H1 (cell line): ENCODE data around the gene GCAT. TPM values are rescaled to one million over a fixed set of nuclear protein-coding genes. Genes with fewer than 3 reads are reported as not detected.

Experiments
- CTCF ChIA-PET: fragments of 300-600 bp; sonication (Branson Sonifier 250); formaldehyde crosslinking; loops from one replicate; lab custom pipeline; 2021; ENCODE audit not compliant: partially characterized antibody; lab: Charles Lee
- POLR2A ChIA-PET: fragments of 300-600 bp; sonication (Branson Sonifier 250); formaldehyde crosslinking; loops from one replicate; lab custom pipeline; 2021; ENCODE audit warnings: inconsistent platforms; ENCODE audit not compliant: partially characterized antibody; lab: Charles Lee
- DNase-seq, 2 experiments: peaks; one replicate each; pipeline versions ENCODE4 v3.0.0 to v3.0.0-alpha.2; 2010 to 2022; ENCODE audit warnings: low spot score in 2 of 2, low read depth in 1 of 2, mixed read lengths in 1 of 2
- FAIRE-seq: peaks from 2 replicates; lab custom pipeline; 2011; peaks lifted over from hg19 to GRCh38; lab: Jason Lieb, UNC
- H2AFZ ChIP-seq: 2 replicates; pipeline ENCODE4 v1.8.1; 2012; ENCODE audit warnings: low read length, inconsistent platforms
- H2AK5ac ChIP-seq: 2 replicates; pipeline ENCODE4 v1.6.1; 2013; ENCODE audit warnings: low read depth, low read length
- H2BK120ac ChIP-seq: replicated peaks from 2 replicates; pipeline ENCODE3; 2013; ENCODE audit warnings: low read depth, low read length, inconsistent platforms
- H2BK12ac ChIP-seq: 2 replicates; pipeline ENCODE4 v1.6.1; 2013; ENCODE audit warnings: low read depth, low read length
- H2BK15ac ChIP-seq: 2 replicates; pipeline ENCODE4 v1.6.1; 2013; ENCODE audit warnings: low read length
- H2BK20ac ChIP-seq: 2 replicates; pipeline ENCODE4 v1.6.1; 2013; ENCODE audit warnings: low read length
- H2BK5ac ChIP-seq: 2 replicates; pipeline ENCODE4 v1.6.1; 2013; ENCODE audit warnings: low read depth, low read length
- H3K14ac ChIP-seq: 2 replicates; pipeline ENCODE4 v1.6.1; 2013; ENCODE audit warnings: inconsistent platforms; ENCODE audit not compliant: insufficient read length
- H3K18ac ChIP-seq: 2 replicates; pipeline ENCODE4 v1.6.1; 2013; ENCODE audit warnings: low read length; ENCODE audit errors: extremely low read depth
- H3K23ac ChIP-seq: 2 replicates; pipeline ENCODE4 v1.6.1; 2013; ENCODE audit warnings: inconsistent platforms; ENCODE audit not compliant: insufficient read length
- H3K23me2 ChIP-seq: 2 replicates; pipeline ENCODE4 v1.6.1; 2013; ENCODE audit warnings: low read depth, low read length
- H3K27ac ChIP-seq: 2 replicates; pipeline ENCODE4 v1.6.1; 2011; ENCODE audit warnings: low read depth, low read length, inconsistent platforms
- H3K27me3 ChIP-seq, 4 experiments: replicated peaks in 1 of 4; 1 replicate in 1 of 4; 2 replicates in 3 of 4; pipeline versions ENCODE4 v1.6.1 to v1.8.1; 2011 to 2013; ENCODE audit warnings: low read length in 3 of 4, mild to moderate bottlenecking in 3 of 4, inconsistent platforms in 2 of 4, mixed read lengths in 2 of 4, moderate library complexity in 1 of 4; ENCODE audit not compliant: control insufficient read depth in 3 of 4, insufficient read depth in 3 of 4; ENCODE audit errors: extremely low read depth in 1 of 4
- H3K36me3 ChIP-seq, 4 experiments: 2 replicates each; pipeline versions ENCODE4 v1.6.1 to v1.8.1; 2011 to 2013; ENCODE audit warnings: mild to moderate bottlenecking in 4 of 4, low read length in 3 of 4, moderate library complexity in 2 of 4, control low read depth in 1 of 4, inconsistent platforms in 1 of 4; ENCODE audit not compliant: insufficient read depth in 4 of 4, control insufficient read depth in 2 of 4
- H3K4ac ChIP-seq: replicated peaks from 2 replicates; pipeline ENCODE3; 2013; ENCODE audit warnings: low read length, low read depth, mixed read lengths, inconsistent platforms; ENCODE audit not compliant: insufficient read length
- H3K4me1 ChIP-seq, 4 experiments: replicated peaks in 1 of 4; 1 replicate in 1 of 4; 2 replicates in 3 of 4; pipeline versions ENCODE4 v1.6.1 to v1.8.1; 2011 to 2013; ENCODE audit warnings: low read length in 3 of 4, inconsistent platforms in 2 of 4, mixed read lengths in 1 of 4; ENCODE audit not compliant: insufficient read depth in 4 of 4, control insufficient read depth in 3 of 4
- H3K4me2 ChIP-seq, 2 experiments: 2 replicates each; pipeline versions ENCODE4 v1.6.1 to v1.8.1; 2011 to 2013; ENCODE audit warnings: low read depth in 2 of 2, low read length in 2 of 2, control low read depth in 1 of 2, inconsistent platforms in 1 of 2, mild to moderate bottlenecking in 1 of 2; ENCODE audit not compliant: insufficient read depth in 1 of 2
- H3K4me3 ChIP-seq, 4 experiments: fragments of 200-600, 300-600 bp in 1 of 4; sonication (generic), shearing (Covaris generic), sonication (Bioruptor Twin) in 1 of 4; 2 replicates each; pipeline versions ENCODE4 v1.5.1 to v1.8.1; 2011 to 2016; ENCODE audit warnings: low read length in 4 of 4, low read depth in 3 of 4, control low read depth in 2 of 4, inconsistent platforms in 2 of 4, mild to moderate bottlenecking in 2 of 4, mixed read lengths in 1 of 4, moderate library complexity in 1 of 4; ENCODE audit not compliant: insufficient read depth in 2 of 4; ENCODE audit errors: extremely low read depth in 1 of 4
- H3K56ac ChIP-seq: replicated peaks from 2 replicates; pipeline ENCODE3; 2013; ENCODE audit warnings: low read depth, mild to moderate bottlenecking, mixed read lengths, low read length, inconsistent platforms; ENCODE audit not compliant: insufficient read length
- H3K79me1 ChIP-seq: 2 replicates; pipeline ENCODE4 v1.6.1; 2013; ENCODE audit warnings: low read depth, low read length, control low read depth
- H3K79me2 ChIP-seq, 2 experiments: 2 replicates each; pipeline versions ENCODE4 v1.6.1 to v1.8.1; 2012 to 2013; ENCODE audit warnings: low read length in 2 of 2, mild to moderate bottlenecking in 2 of 2, inconsistent platforms in 1 of 2; ENCODE audit not compliant: insufficient read depth in 2 of 2, control insufficient read depth in 1 of 2
- H3K9ac ChIP-seq, 4 experiments: replicated peaks in 1 of 4; 1 replicate in 1 of 4; 2 replicates in 3 of 4; pipeline versions ENCODE4 v1.6.1 to v1.8.1; 2011 to 2013; ENCODE audit warnings: low read depth in 3 of 4, low read length in 3 of 4, control low read depth in 2 of 4, mild to moderate bottlenecking in 2 of 4, moderate library complexity in 2 of 4, inconsistent platforms in 1 of 4; ENCODE audit errors: extremely low read depth in 1 of 4
- H3K9me3 ChIP-seq, 2 experiments: 2 replicates each; pipeline versions ENCODE4 v1.6.1 to v1.8.1; 2012 to 2013; ENCODE audit warnings: mild to moderate bottlenecking in 2 of 2, moderate library complexity in 2 of 2, control low read depth in 1 of 2, inconsistent platforms in 1 of 2, low read depth in 1 of 2, low read length in 1 of 2, mixed read lengths in 1 of 2; ENCODE audit not compliant: insufficient read depth in 2 of 2
- H4K20me1 ChIP-seq, 2 experiments: replicated peaks in 1 of 2; 2 replicates each; pipeline versions ENCODE3 to v1.8.1; 2011 to 2013; ENCODE audit warnings: inconsistent platforms in 2 of 2, low read length in 2 of 2, mild to moderate bottlenecking in 1 of 2; ENCODE audit not compliant: insufficient read depth in 2 of 2, control insufficient read depth in 1 of 2
- H4K5ac ChIP-seq: 2 replicates; pipeline ENCODE4 v1.6.1; 2013; ENCODE audit warnings: low read length, low read depth, mixed read lengths, inconsistent platforms; ENCODE audit not compliant: insufficient read length
- H4K8ac ChIP-seq: 2 replicates; pipeline ENCODE4 v1.8.0; 2013; ENCODE audit warnings: mild to moderate bottlenecking, moderate library complexity, low read length, inconsistent platforms; ENCODE audit not compliant: insufficient read depth; ENCODE audit errors: extremely low read depth
- H4K91ac ChIP-seq: replicated peaks from 2 replicates; pipeline ENCODE3; 2013; ENCODE audit warnings: low read length, mixed read lengths, inconsistent platforms; ENCODE audit not compliant: insufficient read length
- KDM1A ChIP-seq: fragments of 200-600, 300-600 bp; sonication (generic); IDR thresholded peaks from 2 replicates; pipeline ENCODE4 v1.7.1; 2016; ENCODE audit warnings: mild to moderate bottlenecking, low read length, borderline replicate concordance
- MAX ChIP-seq: IDR thresholded peaks from 2 replicates; pipeline ENCODE4 v1.6.1; 2012; ENCODE audit warnings: inconsistent platforms
- SRF ChIP-seq: IDR thresholded peaks from 2 replicates; pipeline ENCODE4 v1.6.1; 2011; ENCODE audit warnings: mild to moderate bottlenecking, low read depth, low read length, moderate library complexity
- WGBS, 2 experiments: shearing (Covaris generic) in 1 of 2; methylation state at CpG; one replicate each; pipeline versions ENCODE4 v1.1.6 to v1.1.7; 2013 to 2015; ENCODE audit warnings: low lambda C conversion rate in 2 of 2, mixed read lengths in 2 of 2, inconsistent platforms in 1 of 2, low coverage in 1 of 2, missing lambda C conversion rate in 1 of 2; ENCODE audit not compliant: insufficient replicate concordance in 2 of 2, insufficient coverage in 1 of 2, insufficient read length in 1 of 2; ENCODE audit errors: extremely low coverage in 1 of 2, missing lambda C conversion rate in 1 of 2; 5-methylcytosine and 5-hydroxymethylcytosine counted together
- polyA plus RNA-seq, 7 experiments: library from polyadenylated mRNA; depleted of rRNA in 3 of 7; stranded (reverse) in 5 of 7; unstranded in 2 of 7; fragments of >200 nt in 5 of 7; fragments of 200-250 nt in 2 of 7; gene quantifications; 1 replicate in 5 of 7; 2 replicates in 1 of 7; 4 replicates in 1 of 7; pipeline versions ENCODE4 v1.2.1 to v1.2.3, GENCODE V29; 2011 to 2013; ENCODE audit warnings: missing spikeins in 2 of 7, mixed read lengths in 2 of 7
- total RNA-seq: library from RNA; stranded (reverse); fragmentation: NEBNext Ultra II Directional; extraction: Animal tissue kit (Norgen Biotek cat#: 25700); gene quantifications from 2 replicates; pipeline ENCODE4 v1.2.1, GENCODE V29; 2021

The GCAT gene
- total and polyA plus RNA-seq, 2 of the 8 experiments (the other 6 are each of a cell fraction or from before 2014, with no cell fraction given) = 24.3 to 47.5 TPM

- no peak overlapping the region for H3K23ac ChIP-seq
- peaks cover 0 to 12% (median 4%) of the 10 kb centered on the region in 4 experiments; a peak in 3 of 7 replicates for H3K27me3 ChIP-seq
- H3K4me1 ChIP-seq = peaks cover 0 to 2% (median 0%) of the 10 kb centered on the region in 4 experiments; a peak in 2 of 7 replicates
- no peak overlapping the region for H3K14ac ChIP-seq
- peak overlapping the region in 1 of 4 experiments; percentile 24; a peak in 1 of 7 replicates for H3K9ac ChIP-seq
- no peak overlapping the region for H2BK120ac ChIP-seq
- H3K79me2 ChIP-seq = no peaks in the 10 kb centered on the region
- no peaks in the 10 kb centered on the region for H3K23me2 ChIP-seq
- FAIRE-seq = no peak
- CTCF ChIA-PET = interaction anchor here (0.7 to 3.5 kb wide), 4 partner anchors 8 to 190 kb away, joined by 3 to 14 read pairs (median 3); no protein-coding TSS in a partner anchor
- no peaks in the 10 kb centered on the region for H3K9me3 ChIP-seq
- H2BK20ac ChIP-seq = no peak overlapping the region
- no peak overlapping the region for H4K5ac ChIP-seq
- H3K4ac ChIP-seq = no peak overlapping the region
- H3K4me3 ChIP-seq = no peak overlapping the region
- TF ChIP-seq SRF (no peak), MAX (peak; percentile 78), KDM1A (peak; percentile 32; the same call in 1 of the 2 replicates)
- WGBS, 2 experiments = 79% methylated on average over 11 of the region's 11 CpGs; no CpG with 5 or more reads in 1 of the 2 experiments
- POLR2A ChIA-PET = interaction anchor here (0.5 to 2.6 kb wide), 12 partner anchors 9 to 368 kb away, joined by 3 to 12 read pairs (median 3); a partner anchor contains a TSS
- H4K20me1 ChIP-seq = no peaks in the 10 kb centered on the region
- no peaks in the 10 kb centered on the region for H3K79me1 ChIP-seq
- H4K8ac ChIP-seq = no peak overlapping the region
- DNase-seq = no peak
- no peak overlapping the region for H3K4me2 ChIP-seq
- H2BK12ac ChIP-seq = no peak overlapping the region
- H3K27ac ChIP-seq = no peak overlapping the region
- no peak overlapping the region for H2AK5ac ChIP-seq
- no peak overlapping the region for H3K56ac ChIP-seq
- H3K36me3 ChIP-seq = peaks cover 0 to 6% (median 4%) of the 10 kb centered on the region in 4 experiments; a peak in 3 of 8 replicates
- no peak overlapping the region for H2AFZ ChIP-seq
- H2BK5ac ChIP-seq = no peak overlapping the region
- no peak overlapping the region for H3K18ac ChIP-seq
- H4K91ac ChIP-seq = no peak overlapping the region
- H2BK15ac ChIP-seq = no peak overlapping the region
Observed at GRCh38 chr22:37777122-37777687, 30.5 kb upstream of the GCAT start.
